ENCODE results near the gene AGPAT3.

AGPAT3 gene

GRCh38 chr21:43938751-43939442, 73.9 kb downstream of the AGPAT3 start:
- no peak overlapping the region for H3K27ac ChIP-seq (replicated peaks; ENCODE audit: low read length)
- H2BK5ac ChIP-seq (ENCODE audit: low read length), result peak overlapping the region; percentile 19
- no peaks in the 10 kb centered on the region for H3K27me3 ChIP-seq (ENCODE audit: control insufficient read depth in 3 of 3, insufficient read depth in 3 of 3, low read depth in 1 of 3, low read length in 3 of 3)
- peak; percentile 71 for DNase-seq (ENCODE audit: low spot score)
- H2BK15ac ChIP-seq (ENCODE audit: low read length), result peak overlapping the region; percentile 64
- H3K9me3 ChIP-seq (replicated peaks in 1 of 2; ENCODE audit: control insufficient read depth in 2 of 2, insufficient read depth in 1 of 2, low read depth in 1 of 2, low read length in 2 of 2), result peaks cover 0 to 1% of the 10 kb centered on the region in 2 donors
- no peak overlapping the region for H2BK12ac ChIP-seq (ENCODE audit: low read length)
- peak overlapping the region; percentile 97 for H3K18ac ChIP-seq (ENCODE audit: low read length)
- H3K4ac ChIP-seq (ENCODE audit: low read length), result peak overlapping the region; percentile 87
- peak overlapping the region; percentile 100 for H3K14ac ChIP-seq (ENCODE audit: low read length)
- no peak overlapping the region for H3K23ac ChIP-seq (ENCODE audit: low read depth, low read length, poor library complexity)
- peaks cover 0 to 3% of the 10 kb centered on the region in 2 donors for H3K36me3 ChIP-seq (replicated peaks in 1 of 2; ENCODE audit: control insufficient read depth in 2 of 2, insufficient read depth in 2 of 2, low read length in 2 of 2)
- H2AFZ ChIP-seq (ENCODE audit: low read length), result no peak overlapping the region
- peak overlapping the region; percentile 74 for H3K9ac ChIP-seq (ENCODE audit: low read depth, low read length, poor library complexity)
- peaks cover 4% of the 10 kb centered on the region for H3K79me1 ChIP-seq (ENCODE audit: low read depth, low read length)
- peak overlapping the region; percentile 77 for H2BK120ac ChIP-seq (ENCODE audit: low read depth, low read length)
- no peak overlapping the region for H4K8ac ChIP-seq (ENCODE audit: low read depth, low read length)
- peaks cover 3 to 4% of the 10 kb centered on the region in 2 donors for H3K4me1 ChIP-seq (ENCODE audit: control insufficient read depth in 2 of 2, insufficient read depth in 1 of 2, low read depth in 1 of 2, low read length in 2 of 2)
- no peak overlapping the region for H3K4me3 ChIP-seq (ENCODE audit: low read length in 2 of 2)
- peak overlapping the region; percentile 52 for H3K4me2 ChIP-seq (ENCODE audit: insufficient read depth, low read length, poor library complexity, severe bottlenecking)
- H4K91ac ChIP-seq (ENCODE audit: low read depth, low read length, poor library complexity), result no peak overlapping the region
- WGBS, 2 donors (ENCODE audit: extremely low coverage in 2 of 2, insufficient read length in 2 of 2, insufficient replicate concordance in 1 of 2), result no CpG with 5 or more reads among the region's 30 CpGs
- peak overlapping the region; percentile 53 for H2AK5ac ChIP-seq (ENCODE audit: low read depth, low read length)

- H3K36me3 ChIP-seq (replicated peaks in 1 of 2; ENCODE audit: control insufficient read depth in 2 of 2, insufficient read depth in 2 of 2, low read length in 2 of 2), result peaks cover 0 to 3% of the 10 kb centered on the region in 2 donors
- no peak overlapping the region for H3K23ac ChIP-seq (ENCODE audit: low read depth, low read length, poor library complexity)
- H3K4me3 ChIP-seq (ENCODE audit: low read length in 2 of 2), result no peak overlapping the region
- peak overlapping the region; percentile 19 for H2BK5ac ChIP-seq (ENCODE audit: low read length)
- no peak for DNase-seq (ENCODE audit: low spot score)
- H3K9me3 ChIP-seq (replicated peaks in 1 of 2; ENCODE audit: control insufficient read depth in 2 of 2, insufficient read depth in 1 of 2, low read depth in 1 of 2, low read length in 2 of 2), result peaks cover 0 to 1% of the 10 kb centered on the region in 2 donors
- H3K9ac ChIP-seq (ENCODE audit: low read depth, low read length, poor library complexity), result peak overlapping the region; percentile 70
- H3K79me1 ChIP-seq (ENCODE audit: low read depth, low read length), result peaks cover 4% of the 10 kb centered on the region
- H4K8ac ChIP-seq (ENCODE audit: low read depth, low read length), result no peak overlapping the region
- peak overlapping the region; percentile 84 for H3K18ac ChIP-seq (ENCODE audit: low read length)
- H2BK15ac ChIP-seq (ENCODE audit: low read length), result peak overlapping the region; percentile 83
- H3K27me3 ChIP-seq (ENCODE audit: control insufficient read depth in 3 of 3, insufficient read depth in 3 of 3, low read depth in 1 of 3, low read length in 3 of 3), result no peaks in the 10 kb centered on the region
- H3K27ac ChIP-seq (replicated peaks; ENCODE audit: low read length), result no peak overlapping the region
- H3K4ac ChIP-seq (ENCODE audit: low read length), result no peak overlapping the region
- H2BK120ac ChIP-seq (ENCODE audit: low read depth, low read length), result peak overlapping the region; percentile 65
- no CpG with 5 or more reads among the region's 30 CpGs for WGBS, 2 donors (ENCODE audit: extremely low coverage in 2 of 2, insufficient read length in 2 of 2, insufficient replicate concordance in 1 of 2)
- peak overlapping the region; percentile 32 for H3K4me2 ChIP-seq (ENCODE audit: insufficient read depth, low read length, poor library complexity, severe bottlenecking)
- H2AK5ac ChIP-seq (ENCODE audit: low read depth, low read length), result peak overlapping the region; percentile 20
- H2BK12ac ChIP-seq (ENCODE audit: low read length), result peak overlapping the region; percentile 16
- peaks cover 9 to 11% of the 10 kb centered on the region in 2 donors for H3K4me1 ChIP-seq (ENCODE audit: control insufficient read depth in 2 of 2, insufficient read depth in 1 of 2, low read depth in 1 of 2, low read length in 2 of 2)
- H3K14ac ChIP-seq (ENCODE audit: low read length), result peak overlapping the region; percentile 84
- peak overlapping the region; percentile 38 for H4K91ac ChIP-seq (ENCODE audit: low read depth, low read length, poor library complexity)
- H2AFZ ChIP-seq (ENCODE audit: low read length), result no peak overlapping the region
Observed at GRCh38 chr21:43939443-43940328, 74.7 kb downstream of the AGPAT3 start.

- Histone ChIP-seq H3K23ac (ENCODE audit: low read depth, low read length, poor library complexity) (no peak overlapping the region), H2BK15ac (ENCODE audit: low read length) (peak overlapping the region; percentile 83), H3K79me1 (ENCODE audit: low read depth, low read length) (peaks cover 4% of the 10 kb centered on the region), H2BK120ac (ENCODE audit: low read depth, low read length) (no peak overlapping the region), H2BK12ac (ENCODE audit: low read length) (no peak overlapping the region), H3K4me1 (ENCODE audit: control insufficient read depth in 2 of 2, insufficient read depth in 1 of 2, low read depth in 1 of 2, low read length in 2 of 2) (peaks cover 11% of the 10 kb centered on the region in 2 donors), H3K9ac (ENCODE audit: low read depth, low read length, poor library complexity) (no peak overlapping the region), H3K14ac (ENCODE audit: low read length) (no peak overlapping the region), H4K8ac (ENCODE audit: low read depth, low read length) (no peak overlapping the region), H3K4ac (ENCODE audit: low read length) (no peak overlapping the region), H2AFZ (ENCODE audit: low read length) (no peak overlapping the region), H4K91ac (ENCODE audit: low read depth, low read length, poor library complexity) (no peak overlapping the region), H3K18ac (ENCODE audit: low read length) (no peak overlapping the region), H2AK5ac (ENCODE audit: low read depth, low read length) (no peak overlapping the region), H2BK5ac (ENCODE audit: low read length) (no peak overlapping the region), H3K4me2 (ENCODE audit: insufficient read depth, low read length, poor library complexity, severe bottlenecking) (no peak overlapping the region), H3K36me3 (replicated peaks in 1 of 2; ENCODE audit: control insufficient read depth in 2 of 2, insufficient read depth in 2 of 2, low read length in 2 of 2) (peaks cover 0 to 3% of the 10 kb centered on the region in 2 donors), H3K4me3 (ENCODE audit: low read length in 2 of 2) (no peak overlapping the region), H3K27me3 (ENCODE audit: control insufficient read depth in 3 of 3, insufficient read depth in 3 of 3, low read depth in 1 of 3, low read length in 3 of 3) (no peaks in the 10 kb centered on the region), H3K9me3 (replicated peaks in 1 of 2; ENCODE audit: control insufficient read depth in 2 of 2, insufficient read depth in 1 of 2, low read depth in 1 of 2, low read length in 2 of 2) (peaks cover 0 to 1% of the 10 kb centered on the region in 2 donors), H3K27ac (replicated peaks; ENCODE audit: low read length) (no peak overlapping the region)
- DNase-seq (ENCODE audit: low spot score), result no peak
- no CpG with 5 or more reads among the region's 21 CpGs for WGBS, 2 donors (ENCODE audit: extremely low coverage in 2 of 2, insufficient read length in 2 of 2, insufficient replicate concordance in 1 of 2)
Observed at GRCh38 chr21:43940329-43941050, 75.5 kb downstream of the AGPAT3 start.

Data from neuronal stem cell (in vitro differentiated cells).